HG03520 (cell line): ENCODE data around the gene TMEM52B.
"Not testable (repeated sequence)": the region's sequence is repeated elsewhere in the genome, so short reads cannot be mapped to it uniquely, and the experiment has no call there.

Source experiments
- ATAC-seq: cut with Tn5 transposase; IDR thresholded peaks from one replicate; pipeline ENCODE4 v1.9.1; 2021; ENCODE audit warnings: mild to moderate bottlenecking, moderate library complexity; ENCODE audit not compliant: unreplicated experiment

The TMEM52B gene

GRCh38 chr12:10170216-10170615 is 8.6 kb upstream of the TMEM52B start:
- ATAC-seq, result no peak

- ATAC-seq, result no peak
Measured at GRCh38 chr12:10171973-10172728, 6.7 kb upstream of the TMEM52B start, which contains the start of gene OLR1. TSS of gene OLR1 (minus strand) at chr12:10172132. CDS start at chr12:10172077, 55 bp downstream.

GRCh38 chr12:10174986-10175614 is 3.7 kb upstream of the TMEM52B start:
- ATAC-seq, result no peak

GRCh38 chr12:10175846-10176636 is 2.8 kb upstream of the TMEM52B start:
- no peak for ATAC-seq

- no peak for ATAC-seq
Measured at GRCh38 chr12:10179776-10180181, 947 bp downstream of the TMEM52B start.

- ATAC-seq, result no peak
Measured at GRCh38 chr12:10182354-10183049, 3.7 kb downstream of the TMEM52B start.

GRCh38 chr12:10184261-10184843 is 5.5 kb downstream of the TMEM52B start:
- no peak for ATAC-seq

GRCh38 chr12:10186299-10186698 is 7.5 kb downstream of the TMEM52B start:
- ATAC-seq, result no peak

GRCh38 chr12:10186958-10187357 is 8.1 kb downstream of the TMEM52B start:
- not testable (repeated sequence) for ATAC-seq

- ATAC-seq, result no peak
Measured at GRCh38 chr12:10189653-10190052, 10.8 kb downstream of the TMEM52B start.

GRCh38 chr12:10190558-10191388 is 11.9 kb downstream of the TMEM52B start:
- ATAC-seq, result peak; percentile 91

GRCh38 chr12:10191865-10192264 is 13.0 kb downstream of the TMEM52B start:
- ATAC-seq, result no peak

- ATAC-seq, result no peak
Measured at GRCh38 chr12:10194160-10194670, 15.4 kb downstream of the TMEM52B start.

GRCh38 chr12:10196210-10196609 is 17.4 kb downstream of the TMEM52B start:
- peak; percentile 60 for ATAC-seq

- no peak for ATAC-seq
Measured at GRCh38 chr12:10197879-10198278, 19.0 kb downstream of the TMEM52B start.

GRCh38 chr12:10204495-10204894 is 25.7 kb downstream of the TMEM52B start:
- ATAC-seq, result not testable (repeated sequence)

GRCh38 chr12:10205220-10205807 is 26.5 kb downstream of the TMEM52B start:
- ATAC-seq, result no peak

- ATAC-seq, result no peak
Measured at GRCh38 chr12:10207136-10207535, 28.3 kb downstream of the TMEM52B start.

GRCh38 chr12:10210225-10210624 is 31.4 kb downstream of the TMEM52B start:
- ATAC-seq, result no peak
